ENCODE measurements around the gene EDDM3A. TPM values are rescaled to one million over a fixed set of nuclear protein-coding genes. Genes with fewer than 3 reads are reported as not detected.

The EDDM3A gene
- polyA plus RNA-seq, 1 donor from 2014 or later = not detected

DNA sequence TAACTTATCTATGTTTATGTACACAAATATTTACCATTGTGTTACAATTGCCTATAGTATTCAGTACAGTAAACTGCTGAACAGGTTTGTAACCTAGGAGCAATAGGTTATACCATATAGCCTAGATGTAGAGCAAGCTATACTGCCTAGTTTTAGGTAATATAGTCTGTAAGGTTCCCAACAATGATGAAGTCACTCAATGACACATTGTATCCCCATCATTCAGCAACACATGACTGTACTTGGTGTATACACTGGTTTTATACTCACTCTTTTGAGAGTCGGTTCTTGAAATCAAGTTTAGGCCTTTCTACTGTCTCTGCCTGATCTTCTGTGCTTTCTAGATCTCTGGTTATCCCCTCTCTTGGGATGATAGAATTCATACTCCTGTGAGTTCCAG lies 51.5 kb downstream of the EDDM3A start:
- Histone ChIP-seq H3K4me3 (ENCODE audit: low read length) (no peak overlapping the region), H2AFZ (ENCODE audit: low read depth, low read length) (no peak overlapping the region), H3K27ac (ENCODE audit: low read length) (no peak overlapping the region), H3K9me2 (ENCODE audit: insufficient read depth, low read length) (no peaks in the 10 kb centered on the region), H4K20me1 (ENCODE audit: insufficient read depth) (no peaks in the 10 kb centered on the region), H3F3A (ENCODE audit: insufficient read depth, low read length, poor library complexity, severe bottlenecking) (no peaks in the 10 kb centered on the region), H3K9ac (ENCODE audit: low read length) (no peak overlapping the region), H3K4me2 (ENCODE audit: low read length) (no peak overlapping the region), H3K9me3 (ENCODE audit: low read length) (no peaks in the 10 kb centered on the region), H3K79me2 (replicated peaks; ENCODE audit: insufficient read depth, low read length) (no peaks in the 10 kb centered on the region), H3K27me3 (ENCODE audit: insufficient read depth, low read depth, low read length) (no peaks in the 10 kb centered on the region), H3K36me3 (ENCODE audit: insufficient read depth, low read length) (no peaks in the 10 kb centered on the region)
- TF ChIP-seq, protein P1, sequence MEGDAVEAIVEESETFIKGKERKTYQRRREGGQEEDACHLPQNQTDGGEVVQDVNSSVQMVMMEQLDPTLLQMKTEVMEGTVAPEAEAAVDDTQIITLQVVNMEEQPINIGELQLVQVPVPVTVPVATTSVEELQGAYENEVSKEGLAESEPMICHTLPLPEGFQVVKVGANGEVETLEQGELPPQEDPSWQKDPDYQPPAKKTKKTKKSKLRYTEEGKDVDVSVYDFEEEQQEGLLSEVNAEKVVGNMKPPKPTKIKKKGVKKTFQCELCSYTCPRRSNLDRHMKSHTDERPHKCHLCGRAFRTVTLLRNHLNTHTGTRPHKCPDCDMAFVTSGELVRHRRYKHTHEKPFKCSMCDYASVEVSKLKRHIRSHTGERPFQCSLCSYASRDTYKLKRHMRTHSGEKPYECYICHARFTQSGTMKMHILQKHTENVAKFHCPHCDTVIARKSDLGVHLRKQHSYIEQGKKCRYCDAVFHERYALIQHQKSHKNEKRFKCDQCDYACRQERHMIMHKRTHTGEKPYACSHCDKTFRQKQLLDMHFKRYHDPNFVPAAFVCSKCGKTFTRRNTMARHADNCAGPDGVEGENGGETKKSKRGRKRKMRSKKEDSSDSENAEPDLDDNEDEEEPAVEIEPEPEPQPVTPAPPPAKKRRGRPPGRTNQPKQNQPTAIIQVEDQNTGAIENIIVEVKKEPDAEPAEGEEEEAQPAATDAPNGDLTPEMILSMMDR (IDR thresholded peaks at IDR 0.05; ENCODE audit: poor library complexity, severe bottlenecking) = no peak
- no peak for TF ChIP-seq MXI1 (conservative IDR thresholded peaks at IDR 0.05; ENCODE audit: poor library complexity, severe bottlenecking)
- TF ChIP-seq SMC3 (conservative IDR thresholded peaks at IDR 0.05; ENCODE audit: poor library complexity) = no peak
- TF ChIP-seq, protein P2, sequence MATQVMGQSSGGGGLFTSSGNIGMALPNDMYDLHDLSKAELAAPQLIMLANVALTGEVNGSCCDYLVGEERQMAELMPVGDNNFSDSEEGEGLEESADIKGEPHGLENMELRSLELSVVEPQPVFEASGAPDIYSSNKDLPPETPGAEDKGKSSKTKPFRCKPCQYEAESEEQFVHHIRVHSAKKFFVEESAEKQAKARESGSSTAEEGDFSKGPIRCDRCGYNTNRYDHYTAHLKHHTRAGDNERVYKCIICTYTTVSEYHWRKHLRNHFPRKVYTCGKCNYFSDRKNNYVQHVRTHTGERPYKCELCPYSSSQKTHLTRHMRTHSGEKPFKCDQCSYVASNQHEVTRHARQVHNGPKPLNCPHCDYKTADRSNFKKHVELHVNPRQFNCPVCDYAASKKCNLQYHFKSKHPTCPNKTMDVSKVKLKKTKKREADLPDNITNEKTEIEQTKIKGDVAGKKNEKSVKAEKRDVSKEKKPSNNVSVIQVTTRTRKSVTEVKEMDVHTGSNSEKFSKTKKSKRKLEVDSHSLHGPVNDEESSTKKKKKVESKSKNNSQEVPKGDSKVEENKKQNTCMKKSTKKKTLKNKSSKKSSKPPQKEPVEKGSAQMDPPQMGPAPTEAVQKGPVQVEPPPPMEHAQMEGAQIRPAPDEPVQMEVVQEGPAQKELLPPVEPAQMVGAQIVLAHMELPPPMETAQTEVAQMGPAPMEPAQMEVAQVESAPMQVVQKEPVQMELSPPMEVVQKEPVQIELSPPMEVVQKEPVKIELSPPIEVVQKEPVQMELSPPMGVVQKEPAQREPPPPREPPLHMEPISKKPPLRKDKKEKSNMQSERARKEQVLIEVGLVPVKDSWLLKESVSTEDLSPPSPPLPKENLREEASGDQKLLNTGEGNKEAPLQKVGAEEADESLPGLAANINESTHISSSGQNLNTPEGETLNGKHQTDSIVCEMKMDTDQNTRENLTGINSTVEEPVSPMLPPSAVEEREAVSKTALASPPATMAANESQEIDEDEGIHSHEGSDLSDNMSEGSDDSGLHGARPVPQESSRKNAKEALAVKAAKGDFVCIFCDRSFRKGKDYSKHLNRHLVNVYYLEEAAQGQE (IDR thresholded peaks at IDR 0.05; ENCODE audit: borderline replicate concordance) = no peak
- no peak for TF ChIP-seq RAD21 (conservative IDR thresholded peaks at IDR 0.05)
- no peak for TF ChIP-seq EZH2 (IDR thresholded peaks at IDR 0.05; ENCODE audit: borderline replicate concordance, insufficient read depth, low read length, poor library complexity, severe bottlenecking)
- no peak for TF ChIP-seq TAF1 (IDR thresholded peaks at IDR 0.05; ENCODE audit: low read depth)
- no peak for TF ChIP-seq EP300 (conservative IDR thresholded peaks at IDR 0.05; ENCODE audit: poor library complexity, severe bottlenecking)
- TF ChIP-seq POLR2AphosphoS5 (IDR thresholded peaks at IDR 0.05) = no peak

Other genes with a start within 250 kb of the EDDM3A start
- gene RNASE10, start 240.3 kb upstream of the EDDM3A start, polyA plus RNA-seq = not detected in 2 replicates
- not detected in 2 replicates for gene RNASE9, start 184.8 kb upstream of the EDDM3A start, polyA plus RNA-seq
- not detected in 2 replicates for gene RNASE11, start 157.9 kb upstream of the EDDM3A start, polyA plus RNA-seq
- gene RNASE12, start 154.5 kb upstream of the EDDM3A start, polyA plus RNA-seq = not detected in 2 replicates
- not detected in 2 replicates for gene OR6S1, start 104.2 kb upstream of the EDDM3A start, polyA plus RNA-seq
- gene RNASE4, start 61.3 kb upstream of the EDDM3A start, polyA plus RNA-seq = 1.1 TPM in 1 of 2 replicates, not detected in the other
- 0.47 TPM in 1 of 2 replicates, not detected in the other for gene ANG, start 57.1 kb upstream of the EDDM3A start, polyA plus RNA-seq
- gene EDDM3B, start 22.5 kb downstream of the EDDM3A start, polyA plus RNA-seq = not detected in 2 replicates
- not detected in 2 replicates for gene RNASE6, start 35.4 kb downstream of the EDDM3A start, polyA plus RNA-seq
- 0.64 TPM in 1 of 2 replicates, not detected in the other for gene RNASE1, start 57.0 kb downstream of the EDDM3A start, polyA plus RNA-seq
- not detected in 2 replicates for gene RNASE3, start 145.5 kb downstream of the EDDM3A start, polyA plus RNA-seq
- 0.68 TPM in 1 of 2 replicates, not detected in the other for gene RNASE2, start 209.6 kb downstream of the EDDM3A start, polyA plus RNA-seq
- gene METTL17, start 244.1 kb downstream of the EDDM3A start, polyA plus RNA-seq = 231 and 281 TPM in 2 replicates